ENCODE data around the gene DHRS3. TPM values are rescaled to one million over a fixed set of nuclear protein-coding genes. Genes with fewer than 3 reads are reported as not detected.

DHRS3 gene
- total RNA-seq, 6 experiments from 2014 or later, result 6.0 to 29.1 (median 27.1) TPM

GRCh38 chr1:12554521-12555305 is 63.3 kb downstream of the DHRS3 start:
- Mint-ChIP-seq H3K27ac (no peak overlapping the region), H3K9me3 (no peaks in the 10 kb centered on the region), H3K4me3 (no peak overlapping the region), H3K27me3 (ENCODE audit: insufficient read depth) (peaks cover 12% of the 10 kb centered on the region), H3K4me1 (ENCODE audit: low read depth) (peaks cover 44% of the 10 kb centered on the region), H3K36me3 (ENCODE audit: low read depth) (no peaks in the 10 kb centered on the region)
- no peak for DNase-seq
- TF ChIP-seq CTCF (IDR thresholded peaks at IDR 0.05), result no peak

GRCh38 chr1:12553963-12554362 is 64.0 kb downstream of the DHRS3 start:
- no peak for DNase-seq
- H3K27ac Mint-ChIP-seq, result no peak overlapping the region
- no peak for TF ChIP-seq CTCF (IDR thresholded peaks at IDR 0.05)
- H3K36me3 Mint-ChIP-seq (ENCODE audit: low read depth), result no peaks in the 10 kb centered on the region
- no peaks in the 10 kb centered on the region for H3K9me3 Mint-ChIP-seq
- peaks cover 51% of the 10 kb centered on the region for H3K4me1 Mint-ChIP-seq (ENCODE audit: low read depth)
- H3K4me3 Mint-ChIP-seq, result no peak overlapping the region
- H3K27me3 Mint-ChIP-seq (ENCODE audit: insufficient read depth), result peaks cover 11% of the 10 kb centered on the region

- H3K4me3 Mint-ChIP-seq, result no peak overlapping the region
- peaks cover 10% of the 10 kb centered on the region for H3K27me3 Mint-ChIP-seq (ENCODE audit: insufficient read depth)
- no peak overlapping the region; the same call in 1 of the 2 replicates for H3K27ac Mint-ChIP-seq
- no peak for TF ChIP-seq CTCF (IDR thresholded peaks at IDR 0.05)
- peaks cover 48% of the 10 kb centered on the region for H3K4me1 Mint-ChIP-seq (ENCODE audit: low read depth)
- DNase-seq, result no peak
- no peaks in the 10 kb centered on the region for H3K36me3 Mint-ChIP-seq (ENCODE audit: low read depth)
- H3K9me3 Mint-ChIP-seq, result no peaks in the 10 kb centered on the region
Measured at GRCh38 chr1:12552951-12553921, 64.8 kb downstream of the DHRS3 start.

GRCh38 chr1:12552111-12552888 is 65.7 kb downstream of the DHRS3 start:
- no peak for DNase-seq
- H3K4me1 Mint-ChIP-seq (ENCODE audit: low read depth), result peaks cover 39% of the 10 kb centered on the region

More at GRCh38 chr1:12552111-12552888, 65.7 kb downstream of the DHRS3 start:
- H3K27me3 Mint-ChIP-seq (ENCODE audit: insufficient read depth), result peaks cover 7% of the 10 kb centered on the region
- no peak overlapping the region; the same call in 1 of the 2 replicates for H3K27ac Mint-ChIP-seq
- no peaks in the 10 kb centered on the region for H3K36me3 Mint-ChIP-seq (ENCODE audit: low read depth)
- H3K4me3 Mint-ChIP-seq, result no peak overlapping the region
- TF ChIP-seq CTCF (IDR thresholded peaks at IDR 0.05), result no peak
- no peaks in the 10 kb centered on the region for H3K9me3 Mint-ChIP-seq
